Measurements from ENCODE around the gene APOL3. TPM values are rescaled to one million over a fixed set of nuclear protein-coding genes. Genes with fewer than 3 reads are reported as not detected.

The APOL3 gene
- total RNA-seq, 1 experiment from 2014 or later: 3.2 TPM

- Histone ChIP-seq H3K4me3 (ENCODE audit: low read depth in 2 of 2, low read length in 2 of 2) (no peak overlapping the region), H3K36me3 (ENCODE audit: control insufficient read depth, insufficient read depth, low read length) (no peaks in the 10 kb centered on the region), H3K27me3 (ENCODE audit: control insufficient read depth, insufficient read depth, low read length) (no peaks in the 10 kb centered on the region), H3K9me3 (ENCODE audit: control insufficient read depth, insufficient read depth, low read depth, low read length) (no peaks in the 10 kb centered on the region), H3K4me1 (ENCODE audit: control insufficient read depth, insufficient read depth, low read length) (no peaks in the 10 kb centered on the region), H3K27ac (ENCODE audit: low read length) (no peak overlapping the region)
- ATAC-seq (no peak), DNase-seq (ENCODE audit: low read depth, low spot score) (no peak)
- intact Hi-C loops (cut with micrococcal nuclease; ENCODE audit: unreplicated experiment) (no loop called here), in situ Hi-C loops (cut with HindIII; ENCODE audit: low pct_unique_long_range_greater_than_20kb, low sequenced_read_pairs) (no loop called here)
- POLR2A ChIA-PET: no interaction called here
- TF ChIP-seq REST (IDR thresholded peaks at IDR 0.05; ENCODE audit: insufficient read depth in 1 of 2, low read depth in 2 of 2, low read length in 1 of 2) (no peak), CTCF (IDR thresholded peaks at IDR 0.05) (no peak), SIN3A (IDR thresholded peaks at IDR 0.05; ENCODE audit: borderline replicate concordance, insufficient read depth, low read depth, low read length) (no peak), POLR2AphosphoS5 (IDR thresholded peaks at IDR 0.05; ENCODE audit: low read depth, low read length) (no peak), TCF7L2 (IDR thresholded peaks at IDR 0.05; ENCODE audit: low read depth, low read length) (no peak)
- BruUV-seq (replicated peaks): no TSS peak
- CTCF ChIA-PET: no interaction called here
Observed at GRCh38 chr22:36193171-36193570, 32.6 kb upstream of the APOL3 start.

- in situ Hi-C loops (cut with HindIII; ENCODE audit: low pct_unique_long_range_greater_than_20kb, low sequenced_read_pairs): no loop called here
- intact Hi-C loops (cut with micrococcal nuclease; ENCODE audit: unreplicated experiment): no loop called here
- no peaks in the 10 kb centered on the region for H3K36me3 ChIP-seq (ENCODE audit: control insufficient read depth, insufficient read depth, low read length)
- no peaks in the 10 kb centered on the region for H3K27me3 ChIP-seq (ENCODE audit: control insufficient read depth, insufficient read depth, low read length)
- H3K9me3 ChIP-seq (ENCODE audit: control insufficient read depth, insufficient read depth, low read depth, low read length): no peaks in the 10 kb centered on the region
- ATAC-seq (no peak), DNase-seq (ENCODE audit: low read depth, low spot score) (no peak)
- TF ChIP-seq SIN3A (IDR thresholded peaks at IDR 0.05; ENCODE audit: borderline replicate concordance, insufficient read depth, low read depth, low read length) (no peak), POLR2AphosphoS5 (IDR thresholded peaks at IDR 0.05; ENCODE audit: low read depth, low read length) (no peak), TCF7L2 (IDR thresholded peaks at IDR 0.05; ENCODE audit: low read depth, low read length) (no peak), REST (IDR thresholded peaks at IDR 0.05; ENCODE audit: insufficient read depth in 1 of 2, low read depth in 2 of 2, low read length in 1 of 2) (no peak), CTCF (IDR thresholded peaks at IDR 0.05) (no peak)
- no TSS peak for BruUV-seq (replicated peaks)
- POLR2A ChIA-PET: no interaction called here
- H3K27ac ChIP-seq (ENCODE audit: low read length): no peak overlapping the region
- no peak overlapping the region for H3K4me3 ChIP-seq (ENCODE audit: low read depth in 2 of 2, low read length in 2 of 2)
- H3K4me1 ChIP-seq (ENCODE audit: control insufficient read depth, insufficient read depth, low read length): no peaks in the 10 kb centered on the region
- CTCF ChIA-PET: no interaction called here
Observed at GRCh38 chr22:36192542-36192941, 32.0 kb upstream of the APOL3 start.
